ENCODE results near the gene LDLRAD3. TPM values are rescaled to one million over a fixed set of nuclear protein-coding genes. Genes with fewer than 3 reads are reported as not detected.

The LDLRAD3 gene
- total RNA-seq, 1 experiment from 2014 or later, result 4.5 TPM

- in situ Hi-C loops (cut with HindIII; ENCODE audit: low sequenced_read_pairs), result no loop called here
- no peak for DNase-seq (ENCODE audit: low spot score)
These were observed 6.2 kb downstream of the LDLRAD3 start for GRCh38 chr11:35950082-35950481.

- in situ Hi-C loops (cut with HindIII; ENCODE audit: low sequenced_read_pairs), result no loop called here
- no peak for DNase-seq (ENCODE audit: low spot score)
These were observed 7.8 kb downstream of the LDLRAD3 start for GRCh38 chr11:35951680-35952079.

- DNase-seq (ENCODE audit: low spot score), result peak; percentile 84
- in situ Hi-C loops (cut with HindIII; ENCODE audit: low sequenced_read_pairs), result no loop called here
These were observed 9.4 kb downstream of the LDLRAD3 start for GRCh38 chr11:35953081-35953760.

- DNase-seq (ENCODE audit: low spot score), result peak; percentile 1
These were observed 10.3 kb downstream of the LDLRAD3 start for GRCh38 chr11:35954205-35954604.

GRCh38 chr11:35955636-35956035 is 11.8 kb downstream of the LDLRAD3 start:
- in situ Hi-C loops (cut with HindIII; ENCODE audit: low sequenced_read_pairs), result no loop called here
- DNase-seq (ENCODE audit: low spot score), result no peak

More at GRCh38 chr11:35954205-35954604, 10.3 kb downstream of the LDLRAD3 start:
- in situ Hi-C loops (cut with HindIII; ENCODE audit: low sequenced_read_pairs), result no loop called here

GRCh38 chr11:35962369-35963138 is 18.7 kb downstream of the LDLRAD3 start:
- in situ Hi-C loops (cut with HindIII; ENCODE audit: low sequenced_read_pairs), result no loop called here
- DNase-seq (ENCODE audit: low spot score), result peak; percentile 74

- DNase-seq (ENCODE audit: low spot score), result no peak
- in situ Hi-C loops (cut with HindIII; ENCODE audit: low sequenced_read_pairs), result no loop called here
These were observed 20.0 kb downstream of the LDLRAD3 start for GRCh38 chr11:35963911-35964310.

- DNase-seq (ENCODE audit: low spot score), result no peak
- in situ Hi-C loops (cut with HindIII; ENCODE audit: low sequenced_read_pairs), result no loop called here
These were observed 21.0 kb downstream of the LDLRAD3 start for GRCh38 chr11:35964841-35965240.

- in situ Hi-C loops (cut with HindIII; ENCODE audit: low sequenced_read_pairs), result no loop called here
- no peak for DNase-seq (ENCODE audit: low spot score)
These were observed 23.2 kb downstream of the LDLRAD3 start for GRCh38 chr11:35967042-35967441.

GRCh38 chr11:35968386-35969088 is 24.7 kb downstream of the LDLRAD3 start:
- in situ Hi-C loops (cut with HindIII; ENCODE audit: low sequenced_read_pairs), result no loop called here
- DNase-seq (ENCODE audit: low spot score), result peak; percentile 76

- in situ Hi-C loops (cut with HindIII; ENCODE audit: low sequenced_read_pairs), result no loop called here
- DNase-seq (ENCODE audit: low spot score), result no peak
These were observed 25.5 kb downstream of the LDLRAD3 start for GRCh38 chr11:35969089-35970042.

- in situ Hi-C loops (cut with HindIII; ENCODE audit: low sequenced_read_pairs), result no loop called here
These were observed 26.6 kb downstream of the LDLRAD3 start for GRCh38 chr11:35970445-35970844.

GRCh38 chr11:35971841-35972422 is 28.1 kb downstream of the LDLRAD3 start:
- in situ Hi-C loops (cut with HindIII; ENCODE audit: low sequenced_read_pairs), result no loop called here
- DNase-seq (ENCODE audit: low spot score), result peak; percentile 63

More at GRCh38 chr11:35970445-35970844, 26.6 kb downstream of the LDLRAD3 start:
- DNase-seq (ENCODE audit: low spot score), result no peak

- in situ Hi-C loops (cut with HindIII; ENCODE audit: low sequenced_read_pairs), result no loop called here
- DNase-seq (ENCODE audit: low spot score), result no peak
These were observed 31.2 kb downstream of the LDLRAD3 start for GRCh38 chr11:35974882-35975589.

GRCh38 chr11:35976434-35976833 is 32.6 kb downstream of the LDLRAD3 start:
- in situ Hi-C loops (cut with HindIII; ENCODE audit: low sequenced_read_pairs), result no loop called here

GRCh38 chr11:35978183-35978582 is 34.3 kb downstream of the LDLRAD3 start:
- DNase-seq (ENCODE audit: low spot score), result no peak

More at GRCh38 chr11:35976434-35976833, 32.6 kb downstream of the LDLRAD3 start:
- no peak for DNase-seq (ENCODE audit: low spot score)

GRCh38 chr11:35978891-35979290 is 35.0 kb downstream of the LDLRAD3 start:
- no peak for DNase-seq (ENCODE audit: low spot score)
- in situ Hi-C loops (cut with HindIII; ENCODE audit: low sequenced_read_pairs), result no loop called here

More at GRCh38 chr11:35978183-35978582, 34.3 kb downstream of the LDLRAD3 start:
- in situ Hi-C loops (cut with HindIII; ENCODE audit: low sequenced_read_pairs), result no loop called here

Data from G401 (cell line).